OCI-LY7 (cell line): ENCODE data around the gene COL3A1. TPM values are rescaled to one million over a fixed set of nuclear protein-coding genes. Genes with fewer than 3 reads are reported as not detected.
A peak's percentile ranks its signal among the peaks of the same experiment; 100 is the strongest.

Source experiments
- BruUV-seq: library from RNA; stranded (reverse); fragments of 400-500 nt; replicated peaks from 2 replicates; lab custom pipeline; 2021; lab: Mats Ljungman, UMichigan
- CTCF ChIA-PET: fragments of 300-600 bp; sonication (Branson Sonifier 250); formaldehyde crosslinking; loops from one replicate; lab custom pipeline; 2022; ENCODE audit warnings: antibody characterized with exemption; ENCODE audit not compliant: unreplicated experiment; lab: Charles Lee
- POLR2A ChIA-PET: fragments of 300-600 bp; sonication (Branson Sonifier 250); formaldehyde crosslinking; loops from one replicate; lab custom pipeline; 2022; ENCODE audit warnings: antibody characterized with exemption; lab: Charles Lee
- DNase-seq: peaks from one replicate; pipeline ENCODE4 v3.0.0-alpha.2; 2015; ENCODE audit warnings: low spot score
- H2AFZ ChIP-seq: fragments of 200-600 bp; sonication (generic), shearing (Covaris generic); 2 replicates; pipeline ENCODE4 v1.6.1; 2014; ENCODE audit warnings: mild to moderate bottlenecking, antibody characterized with exemption, low read length, moderate library complexity
- H3K27ac ChIP-seq: fragments of 200-600 bp; sonication (generic); 2 replicates; pipeline ENCODE4 v1.5.1; 2014; ENCODE audit warnings: mixed run types, low read depth, mild to moderate bottlenecking, moderate library complexity, low read length, inconsistent platforms; ENCODE audit not compliant: poor library complexity, severe bottlenecking
- H3K36me3 ChIP-seq: fragments of 200-600 bp; sonication (generic); 2 replicates; pipeline ENCODE4 v1.6.1; 2014; ENCODE audit warnings: mild to moderate bottlenecking, antibody characterized with exemption, low read length, moderate library complexity, mixed read lengths; ENCODE audit not compliant: insufficient read depth
- H3K4me1 ChIP-seq: fragments of 200-600 bp; sonication (generic); 2 replicates; pipeline ENCODE4 v1.5.1; 2014; ENCODE audit warnings: mild to moderate bottlenecking, low read length; ENCODE audit not compliant: insufficient read depth, poor library complexity, severe bottlenecking
- H3K4me2 ChIP-seq: fragments of 200-600 bp; sonication (generic); 2 replicates; pipeline ENCODE4 v1.6.1; 2014; ENCODE audit warnings: mild to moderate bottlenecking, low read length
- H3K4me3 ChIP-seq: fragments of 200-600 bp; sonication (generic); 2 replicates; pipeline ENCODE4 v1.5.1; 2014; ENCODE audit warnings: mild to moderate bottlenecking, low read depth, low read length; ENCODE audit not compliant: poor library complexity, severe bottlenecking
- H3K79me2 ChIP-seq: fragments of 200-600 bp; sonication (generic); 2 replicates; pipeline ENCODE4 v1.6.1; 2016; ENCODE audit warnings: low read depth, mild to moderate bottlenecking, low read length, moderate library complexity, mixed read lengths; ENCODE audit not compliant: insufficient read depth
- H3K9me2 ChIP-seq: fragments of 200-600 bp; sonication (generic); 2 replicates; pipeline ENCODE4 v1.6.1; 2016; ENCODE audit warnings: mild to moderate bottlenecking, low read length, mixed read lengths; ENCODE audit not compliant: insufficient read depth
- H3K9me3 ChIP-seq: fragments of 200-600 bp; sonication (generic); 2 replicates; pipeline ENCODE4 v1.6.1; 2014; ENCODE audit warnings: mild to moderate bottlenecking, mixed run types, low read length, mixed read lengths
- H4K20me1 ChIP-seq: fragments of 200-600 bp; sonication (generic); 2 replicates; pipeline ENCODE4 v1.6.1; 2014; ENCODE audit warnings: mild to moderate bottlenecking, antibody characterized with exemption, low read length, moderate library complexity, mixed read lengths; ENCODE audit not compliant: insufficient read depth
- CTCF ChIP-seq: fragments of 200-600 bp; sonication (generic); conservative IDR thresholded peaks from 2 replicates; pipeline ENCODE4 v1.5.1; 2014; ENCODE audit warnings: mild to moderate bottlenecking, antibody characterized with exemption, low read length, moderate library complexity, mixed read lengths
- EZH2phosphoT487 ChIP-seq: fragments of 200-600 bp; sonication (generic); IDR thresholded peaks from 2 replicates; pipeline ENCODE4 v1.6.1; 2018; ENCODE audit warnings: low read depth, borderline replicate concordance, mild to moderate bottlenecking, mixed run types, antibody characterized with exemption, low read length, moderate library complexity, mixed read lengths
- intact Hi-C: fragments of 100-400 bp; cut with micrococcal nuclease; formaldehyde crosslinking; loops from one replicate; pipeline ENCODE4 v1.10.0; 2022; ENCODE audit not compliant: unreplicated experiment
- total RNA-seq, 2 experiments: library from RNA; depleted of rRNA in 1 of 2; stranded (reverse); fragments of >200 nt in 1 of 2; shearing (Covaris generic) in 1 of 2; gene quantifications; 2 replicates each; pipeline ENCODE4 v1.2.3, GENCODE V29; 2014 to 2022

COL3A1 gene
- total RNA-seq, 2 experiments from 2014 or later, result not detected

DNA sequence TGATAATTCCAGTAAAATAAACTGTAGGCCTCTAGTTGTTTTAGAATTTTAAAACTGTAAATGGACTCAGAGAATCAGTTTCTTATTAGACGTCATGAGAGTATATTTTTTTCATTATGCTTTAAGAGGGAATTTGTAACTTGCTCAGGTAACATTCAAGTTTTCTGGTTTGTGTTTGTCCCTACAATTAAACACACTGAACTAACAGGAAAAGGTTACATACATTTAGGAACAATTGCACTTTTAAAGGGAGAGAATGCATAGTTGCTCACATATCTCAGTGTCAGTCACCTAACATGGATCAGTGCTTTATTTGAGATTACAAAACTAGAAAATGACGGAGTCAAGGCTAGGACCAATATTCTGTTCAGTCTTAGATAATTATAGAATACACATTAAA is 3.1 kb downstream of the COL3A1 start:
- Histone ChIP-seq H4K20me1 (no peaks in the 10 kb centered on the region), H3K9me2 (no peaks in the 10 kb centered on the region), H3K9me3 (no peaks in the 10 kb centered on the region), H3K4me3 (no peak overlapping the region), H3K79me2 (no peaks in the 10 kb centered on the region), H2AFZ (no peak overlapping the region), H3K36me3 (no peaks in the 10 kb centered on the region), H3K4me2 (no peak overlapping the region), H3K4me1 (no peaks in the 10 kb centered on the region), H3K27ac (no peak overlapping the region)
- no TSS peak for BruUV-seq
- no peak for DNase-seq
- POLR2A ChIA-PET, result interaction anchor here (1.2 to 1.3 kb wide), 2 partner anchors 14 to 18 kb away, joined by 4 to 6 read pairs; no protein-coding TSS in a partner anchor
- intact Hi-C loops, result loop anchor here (2.0 kb wide), 1 partner anchor 453 kb away; no protein-coding TSS in a partner anchor
- no peak for TF ChIP-seq EZH2phosphoT487
- no peak for TF ChIP-seq CTCF
- CTCF ChIA-PET, result no interaction called here

- no peaks in the 10 kb centered on the region for H3K36me3 ChIP-seq
- POLR2A ChIA-PET, result interaction anchor here (0.6 to 1.3 kb wide), 7 partner anchors 9 to 925 kb away, joined by 3 to 6 read pairs (median 3); no protein-coding TSS in a partner anchor
- no peaks in the 10 kb centered on the region for H3K9me2 ChIP-seq
- H3K79me2 ChIP-seq, result no peaks in the 10 kb centered on the region
- no peak for TF ChIP-seq EZH2phosphoT487
- TF ChIP-seq CTCF, result peak; percentile 31; the same call in 1 of the 2 replicates
- no peak for DNase-seq
- CTCF ChIA-PET, result no interaction called here
- no peaks in the 10 kb centered on the region for H4K20me1 ChIP-seq
- H3K4me3 ChIP-seq, result no peak overlapping the region
- H3K9me3 ChIP-seq, result no peaks in the 10 kb centered on the region
- BruUV-seq, result no TSS peak
- no peaks in the 10 kb centered on the region for H3K4me1 ChIP-seq
- H2AFZ ChIP-seq, result no peak overlapping the region
- H3K27ac ChIP-seq, result no peak overlapping the region
- intact Hi-C loops, result no loop called here
- H3K4me2 ChIP-seq, result no peak overlapping the region
Observed at GRCh38 chr2:188978291-188979081, 4.3 kb downstream of the COL3A1 start.
